Esophagus (tissue), 2 donors: ENCODE data around the gene UBE4A. TPM values are rescaled to one million over a fixed set of nuclear protein-coding genes. Genes with fewer than 3 reads are reported as not detected.
A peak's percentile ranks its signal among the peaks of the same experiment; 100 is the strongest.

Experiments
- H3K27ac ChIP-seq, 2 donors: one replicate each; pipeline ENCODE4 v1.5.1; 2013; ENCODE audit warnings: low read depth in 2 of 2, mild to moderate bottlenecking in 2 of 2, inconsistent platforms in 1 of 2, low read length in 1 of 2, moderate library complexity in 1 of 2
- H3K27me3 ChIP-seq, 2 donors: one replicate each; pipeline ENCODE4 v1.6.1; 2013; ENCODE audit warnings: low read length in 2 of 2, control low read depth in 1 of 2, mild to moderate bottlenecking in 1 of 2; ENCODE audit not compliant: insufficient read depth in 2 of 2, control insufficient read depth in 1 of 2
- H3K36me3 ChIP-seq, 2 donors: one replicate each; pipeline ENCODE4 v1.6.1; 2013; ENCODE audit warnings: low read length in 1 of 2; ENCODE audit not compliant: control insufficient read depth in 2 of 2, insufficient read depth in 2 of 2
- H3K4me1 ChIP-seq, 2 donors: one replicate each; pipeline ENCODE4 v1.6.1; 2013; ENCODE audit warnings: low read length in 1 of 2; ENCODE audit not compliant: control insufficient read depth in 2 of 2, insufficient read depth in 2 of 2
- H3K4me3 ChIP-seq, 2 donors: one replicate each; pipeline ENCODE4 v1.5.1; 2013; ENCODE audit warnings: low read length in 2 of 2, mild to moderate bottlenecking in 2 of 2, low read depth in 1 of 2, moderate library complexity in 1 of 2
- H3K9me3 ChIP-seq, 2 donors: one replicate each; pipeline ENCODE4 v1.6.1; 2013; ENCODE audit warnings: mild to moderate bottlenecking in 2 of 2, low read depth in 1 of 2, low read length in 1 of 2, moderate library complexity in 1 of 2; ENCODE audit not compliant: control insufficient read depth in 2 of 2, insufficient read depth in 1 of 2
- WGBS, 2 donors: extraction: QIAGEN DNeasy Blood & Tissue Kit; methylation state at CpG; one replicate each; pipeline ENCODE4 v1.1.7; 2013; 5-methylcytosine and 5-hydroxymethylcytosine counted together
- polyA plus RNA-seq, 2 donors: library from polyadenylated mRNA; stranded (reverse); fragments of 200-250 nt; gene quantifications; one replicate each; pipeline ENCODE4 v1.2.3, GENCODE V29; 2013
- donor health status: healthy with polysubstance abuse.
- donor health status: Bipolar disorder and iron deficiency.

UBE4A gene
- polyA plus RNA-seq, 2 donors, result 9.5 to 12.0 TPM

- no peak overlapping the region for H3K27ac ChIP-seq
- peaks cover 6 to 9% of the 10 kb centered on the region in 2 donors for H3K4me1 ChIP-seq
- H3K27me3 ChIP-seq, result peaks cover 0 to 2% of the 10 kb centered on the region in 2 donors
- H3K36me3 ChIP-seq, result no peaks in the 10 kb centered on the region
- H3K9me3 ChIP-seq, result peaks cover 0 to 2% of the 10 kb centered on the region in 2 donors
- 67 to 82% methylated on average over 1 of the region's 1 CpG for WGBS, 2 donors
- no peak overlapping the region for H3K4me3 ChIP-seq
Measured at GRCh38 chr11:118319337-118319707, 40.1 kb upstream of the UBE4A start.

- Histone ChIP-seq H3K9me3 (peaks cover 0 to 2% of the 10 kb centered on the region in 2 donors), H3K27me3 (peaks cover 2% of the 10 kb centered on the region in 2 donors), H3K36me3 (no peaks in the 10 kb centered on the region), H3K4me3 (no peak overlapping the region), H3K4me1 (peaks cover 4 to 6% of the 10 kb centered on the region in 2 donors), H3K27ac (no peak overlapping the region)
- WGBS, 2 donors, result 92 to 94% methylated on average over 3 of the region's 3 CpGs
Measured at GRCh38 chr11:118320515-118320914, 38.9 kb upstream of the UBE4A start.

DNA sequence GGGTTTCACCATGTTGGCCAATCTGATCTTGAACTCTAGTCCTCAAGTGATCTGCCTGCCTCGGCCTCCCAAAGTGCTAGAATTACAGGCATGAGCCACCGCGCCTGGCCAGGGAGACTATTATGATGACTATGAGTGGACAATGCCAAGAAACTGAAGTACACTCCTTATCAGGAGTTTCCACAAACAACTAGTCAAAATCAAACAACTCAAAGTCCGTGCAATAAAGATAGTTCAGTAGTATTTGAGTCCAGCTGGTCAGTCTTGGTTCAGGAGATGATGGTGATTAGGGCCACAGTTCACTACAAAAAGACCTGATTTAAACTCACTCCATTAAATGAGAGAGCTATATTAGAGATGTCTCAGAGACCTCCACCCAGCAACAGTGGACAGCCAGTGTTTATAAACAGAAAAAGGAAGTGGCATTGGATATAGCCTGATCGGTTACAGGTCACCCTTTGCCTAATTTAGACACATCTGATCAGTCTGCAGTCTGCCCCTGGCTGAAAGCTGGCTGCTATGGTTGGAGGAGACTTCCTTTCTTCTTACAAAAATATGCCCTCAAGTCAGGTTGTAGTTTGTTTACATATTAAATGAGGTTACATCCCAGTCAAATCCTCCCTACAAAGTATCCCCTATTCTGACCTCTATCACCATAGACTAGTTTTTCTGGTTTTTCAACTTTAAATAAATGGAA lies 37.9 kb upstream of the UBE4A start:
- H3K4me3 ChIP-seq, result no peak overlapping the region
- WGBS, 2 donors, result 48 to 73% methylated on average over 5 of the region's 5 CpGs
- no peaks in the 10 kb centered on the region for H3K36me3 ChIP-seq
- H3K27me3 ChIP-seq, result peaks cover 2 to 3% of the 10 kb centered on the region in 2 donors
- H3K27ac ChIP-seq, result no peak overlapping the region
- peaks cover 4% of the 10 kb centered on the region in 2 donors for H3K4me1 ChIP-seq
- H3K9me3 ChIP-seq, result peaks cover 0 to 2% of the 10 kb centered on the region in 2 donors

GRCh38 chr11:118322721-118323120 lies 36.7 kb upstream of the UBE4A start:
- no peaks in the 10 kb centered on the region for H3K4me1 ChIP-seq
- peaks cover 2 to 3% of the 10 kb centered on the region in 2 donors for H3K27me3 ChIP-seq
- no peak overlapping the region for H3K4me3 ChIP-seq
- no peaks in the 10 kb centered on the region for H3K36me3 ChIP-seq
- H3K27ac ChIP-seq, result no peak overlapping the region
- 94 to 95% methylated on average over 19 of the region's 19 CpGs for WGBS, 2 donors
- H3K9me3 ChIP-seq, result peaks cover 0 to 2% of the 10 kb centered on the region in 2 donors

DNA sequence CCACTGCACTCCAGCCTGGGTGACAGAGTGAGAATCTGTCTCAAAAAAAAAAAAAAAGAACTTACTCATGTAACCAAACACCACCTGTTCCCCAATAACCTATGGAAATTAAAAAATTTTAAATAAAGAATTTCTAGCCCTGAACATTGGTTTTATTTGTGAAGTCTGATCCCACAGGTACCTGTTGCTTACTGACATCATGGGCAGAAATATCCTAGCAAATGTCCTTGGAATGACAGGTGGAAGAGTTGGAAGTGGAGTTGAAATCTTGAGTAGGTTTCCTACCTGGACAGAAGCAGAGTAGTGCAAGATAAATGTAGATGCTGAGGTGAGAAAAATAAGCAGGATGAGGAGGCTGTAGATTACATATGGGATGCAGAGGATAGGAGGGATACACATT lies 34.1 kb upstream of the UBE4A start:
- Histone ChIP-seq H3K27ac (no peak overlapping the region), H3K9me3 (peaks cover 0 to 2% of the 10 kb centered on the region in 2 donors), H3K36me3 (no peaks in the 10 kb centered on the region), H3K4me1 (no peaks in the 10 kb centered on the region), H3K27me3 (peaks cover 0 to 3% of the 10 kb centered on the region in 2 donors), H3K4me3 (no peak overlapping the region)

- H3K4me3 ChIP-seq, result no peak overlapping the region
- no peaks in the 10 kb centered on the region for H3K9me3 ChIP-seq
- H3K27ac ChIP-seq, result no peak overlapping the region
- H3K4me1 ChIP-seq, result no peaks in the 10 kb centered on the region
- no peaks in the 10 kb centered on the region for H3K36me3 ChIP-seq
- peaks cover 0 to 3% of the 10 kb centered on the region in 2 donors for H3K27me3 ChIP-seq
Measured at GRCh38 chr11:118328745-118329144, 30.7 kb upstream of the UBE4A start.

DNA sequence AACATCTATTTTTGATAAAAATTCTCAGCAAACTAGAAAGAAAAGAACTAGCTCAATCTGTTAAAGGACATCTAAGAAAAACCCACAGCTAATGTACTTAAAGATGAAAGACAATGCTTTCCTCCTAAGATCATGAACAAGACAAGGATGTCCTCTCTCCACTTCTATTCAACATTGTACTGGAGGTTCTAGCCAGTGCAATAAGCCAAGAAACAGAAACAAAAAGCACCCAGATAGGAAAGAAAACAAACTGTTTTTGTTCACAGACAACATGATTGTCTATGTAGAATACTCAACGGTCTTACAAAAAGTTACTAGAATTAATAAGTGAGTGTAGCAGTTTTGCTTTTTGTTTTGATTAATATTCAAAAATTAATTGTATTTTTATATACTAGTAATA lies 24.7 kb upstream of the UBE4A start:
- Histone ChIP-seq H3K4me3 (no peak overlapping the region), H3K9me3 (no peaks in the 10 kb centered on the region), H3K27ac (no peak overlapping the region), H3K4me1 (peaks cover 0 to 7% of the 10 kb centered on the region in 2 donors), H3K36me3 (no peaks in the 10 kb centered on the region), H3K27me3 (no peaks in the 10 kb centered on the region)
- 73 to 76% methylated on average over 1 of the region's 1 CpG for WGBS, 2 donors

GRCh38 chr11:118338637-118339061 lies 20.8 kb upstream of the UBE4A start:
- H3K36me3 ChIP-seq, result no peaks in the 10 kb centered on the region
- peak overlapping the region; percentile 11 to 24 for H3K27ac ChIP-seq
- H3K9me3 ChIP-seq, result no peaks in the 10 kb centered on the region
- 43 to 48% methylated on average over 7 of the region's 7 CpGs for WGBS, 2 donors
- no peaks in the 10 kb centered on the region for H3K27me3 ChIP-seq
- H3K4me1 ChIP-seq, result peaks cover 0 to 7% of the 10 kb centered on the region in 2 donors
- H3K4me3 ChIP-seq, result no peak overlapping the region

GRCh38 chr11:118339281-118339961 lies 20.0 kb upstream of the UBE4A start:
- WGBS, 2 donors, result 76 to 80% methylated on average over 5 of the region's 5 CpGs
- no peaks in the 10 kb centered on the region for H3K36me3 ChIP-seq

DNA sequence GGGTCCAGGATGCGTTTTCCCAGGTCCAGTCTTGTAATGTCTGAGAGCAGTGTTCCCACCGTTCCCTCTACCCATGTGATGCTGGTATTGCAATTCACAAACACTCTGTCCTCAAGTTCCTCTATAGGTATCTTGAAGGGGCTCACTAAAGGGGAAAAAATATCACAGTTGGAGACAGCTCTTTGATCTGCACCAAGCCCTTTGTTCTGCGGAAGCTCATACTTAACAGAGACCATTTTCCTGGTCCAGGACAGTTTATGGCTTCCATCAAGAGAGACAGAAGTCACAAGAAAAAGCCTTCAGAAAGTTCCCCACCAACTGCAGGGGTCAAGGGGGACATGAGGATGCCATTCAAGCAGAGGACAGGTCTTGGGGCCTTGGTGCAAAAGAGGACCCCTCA lies 19.0 kb upstream of the UBE4A start:
- WGBS, 2 donors, result 84 to 85% methylated on average over 3 of the region's 3 CpGs
- H3K4me1 ChIP-seq, result peaks cover 0 to 7% of the 10 kb centered on the region in 2 donors
- no peaks in the 10 kb centered on the region for H3K27me3 ChIP-seq
- no peaks in the 10 kb centered on the region for H3K36me3 ChIP-seq
- H3K4me3 ChIP-seq, result no peak overlapping the region
- H3K27ac ChIP-seq, result no peak overlapping the region
- H3K9me3 ChIP-seq, result no peaks in the 10 kb centered on the region

More at GRCh38 chr11:118339281-118339961, 20.0 kb upstream of the UBE4A start:
- no peaks in the 10 kb centered on the region for H3K9me3 ChIP-seq
- no peaks in the 10 kb centered on the region for H3K27me3 ChIP-seq
- no peak overlapping the region for H3K4me3 ChIP-seq
- peak overlapping the region; percentile 11 to 19 for H3K27ac ChIP-seq
- H3K4me1 ChIP-seq, result peaks cover 0 to 7% of the 10 kb centered on the region in 2 donors
